Immature natural killer cell (primary cell): ENCODE measurements around the gene NR4A1. TPM values are rescaled to one million over a fixed set of nuclear protein-coding genes. Genes with fewer than 3 reads are reported as not detected.
A peak's percentile ranks its signal among the peaks of the same experiment; 100 is the strongest.

Experiments
- DNase-seq, 3 donors: peaks; one replicate each; pipeline ENCODE4 v3.0.0; 2022; ENCODE audit warnings: mixed read lengths in 1 of 3
- H3K27ac Mint-ChIP-seq, 6 donors: one replicate each; pipeline ENCODE4 v1.8.0; 2020; ENCODE audit warnings: mixed read lengths in 6 of 6, mild to moderate bottlenecking in 5 of 6, inconsistent platforms in 4 of 6, moderate library complexity in 3 of 6
- H3K27me3 Mint-ChIP-seq, 3 donors: one replicate each; pipeline ENCODE4 v1.8.0; 2020 to 2021; ENCODE audit warnings: low read depth in 3 of 3, mild to moderate bottlenecking in 3 of 3, mixed read lengths in 3 of 3, moderate library complexity in 3 of 3, inconsistent platforms in 1 of 3
- H3K36me3 Mint-ChIP-seq, 3 donors: one replicate each; pipeline ENCODE4 v1.8.0; 2020; ENCODE audit warnings: mixed read lengths in 3 of 3, inconsistent platforms in 2 of 3, mild to moderate bottlenecking in 2 of 3
- H3K4me1 Mint-ChIP-seq, 2 donors: one replicate each; pipeline ENCODE4 v1.8.0; 2020; ENCODE audit warnings: inconsistent platforms in 2 of 2, mild to moderate bottlenecking in 2 of 2, mixed read lengths in 2 of 2, moderate library complexity in 1 of 2
- H3K4me3 Mint-ChIP-seq, 5 donors: one replicate each; pipeline ENCODE4 v1.8.0; 2020; ENCODE audit warnings: mild to moderate bottlenecking in 5 of 5, mixed read lengths in 5 of 5, inconsistent platforms in 3 of 5, moderate library complexity in 3 of 5
- H3K9me3 Mint-ChIP-seq, 6 donors: one replicate each; pipeline ENCODE4 v1.8.0; 2020; ENCODE audit warnings: mild to moderate bottlenecking in 6 of 6, mixed read lengths in 6 of 6, inconsistent platforms in 4 of 6, moderate library complexity in 3 of 6
- polyA plus RNA-seq, 3 donors: library from polyadenylated mRNA; unstranded; fragments of 300-500 nt; fragmentation: Illumina TruSeq; gene quantifications; one replicate each; pipeline ENCODE4 v1.2.3, GENCODE V29; 2021

NR4A1 gene
- polyA plus RNA-seq, 3 donors from 2014 or later = 0.83 to 2.1 (median 1.3) TPM

DNA sequence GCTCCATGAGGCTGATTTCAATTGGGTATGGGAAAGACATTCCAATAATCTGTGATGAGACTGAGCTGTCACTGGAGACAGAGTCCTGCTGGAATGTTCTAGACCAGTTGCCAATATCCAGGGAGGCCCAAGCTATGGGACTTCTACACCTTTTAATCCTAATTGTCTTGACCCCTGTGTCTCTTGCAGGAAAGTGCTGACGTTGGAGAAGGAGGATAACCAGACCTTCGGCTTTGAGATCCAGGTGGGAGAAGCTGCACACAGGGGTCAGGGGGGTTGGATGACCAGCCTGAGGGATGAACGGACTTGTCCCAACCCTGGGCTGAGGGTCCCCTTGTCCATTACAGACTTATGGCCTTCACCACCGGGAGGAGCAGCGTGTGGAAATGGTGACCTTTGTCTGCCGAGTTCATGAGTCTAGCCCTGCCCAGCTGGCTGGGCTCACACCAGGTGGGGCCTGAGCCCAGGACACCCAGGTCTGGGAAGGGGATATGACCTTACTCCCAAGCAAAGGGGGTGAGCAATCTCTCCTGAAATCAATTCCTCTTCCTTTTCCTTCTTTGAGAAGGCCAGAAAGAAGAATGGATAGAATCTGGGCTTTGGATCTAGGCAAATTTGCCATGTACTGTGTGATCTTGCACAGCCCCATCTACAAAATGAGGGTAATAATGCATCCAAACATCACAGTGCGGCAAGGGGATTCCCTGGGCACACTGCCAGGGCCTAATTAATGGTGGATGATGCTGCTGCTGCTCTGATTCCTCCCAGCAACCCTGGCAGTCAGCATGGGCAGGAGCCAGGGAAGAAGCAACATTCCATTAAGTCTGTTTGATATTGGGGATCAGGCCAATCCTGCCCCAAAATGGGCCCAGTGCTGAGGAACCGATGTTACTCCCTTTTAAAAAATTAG is 40.3 kb upstream of the NR4A1 start:
- Mint-ChIP-seq H3K4me1 (peaks cover 11 to 17% of the 10 kb centered on the region in 2 donors), H3K36me3 (no peaks in the 10 kb centered on the region), H3K4me3 (no peak overlapping the region), H3K9me3 (no peaks in the 10 kb centered on the region), H3K27me3 (peaks cover 15 to 54% (median 50%) of the 10 kb centered on the region in 3 donors), H3K27ac (peak overlapping the region in 4 of 6 donors; percentile 11 to 51 (median 33))
- peak in 2 of 3 donors; percentile 18 to 19 for DNase-seq

- Mint-ChIP-seq H3K4me3 (no peak overlapping the region), H3K4me1 (peaks cover 6 to 10% of the 10 kb centered on the region in 2 donors), H3K27me3 (peaks cover 13 to 56% (median 53%) of the 10 kb centered on the region in 3 donors), H3K36me3 (no peaks in the 10 kb centered on the region), H3K9me3 (no peaks in the 10 kb centered on the region), H3K27ac (peak overlapping the region in 2 of 6 donors; percentile 14 to 58)
- DNase-seq = peak in 1 of 3 donors; percentile 18
Observed at GRCh38 chr12:52011602-52012214, 39.5 kb upstream of the NR4A1 start.

DNA sequence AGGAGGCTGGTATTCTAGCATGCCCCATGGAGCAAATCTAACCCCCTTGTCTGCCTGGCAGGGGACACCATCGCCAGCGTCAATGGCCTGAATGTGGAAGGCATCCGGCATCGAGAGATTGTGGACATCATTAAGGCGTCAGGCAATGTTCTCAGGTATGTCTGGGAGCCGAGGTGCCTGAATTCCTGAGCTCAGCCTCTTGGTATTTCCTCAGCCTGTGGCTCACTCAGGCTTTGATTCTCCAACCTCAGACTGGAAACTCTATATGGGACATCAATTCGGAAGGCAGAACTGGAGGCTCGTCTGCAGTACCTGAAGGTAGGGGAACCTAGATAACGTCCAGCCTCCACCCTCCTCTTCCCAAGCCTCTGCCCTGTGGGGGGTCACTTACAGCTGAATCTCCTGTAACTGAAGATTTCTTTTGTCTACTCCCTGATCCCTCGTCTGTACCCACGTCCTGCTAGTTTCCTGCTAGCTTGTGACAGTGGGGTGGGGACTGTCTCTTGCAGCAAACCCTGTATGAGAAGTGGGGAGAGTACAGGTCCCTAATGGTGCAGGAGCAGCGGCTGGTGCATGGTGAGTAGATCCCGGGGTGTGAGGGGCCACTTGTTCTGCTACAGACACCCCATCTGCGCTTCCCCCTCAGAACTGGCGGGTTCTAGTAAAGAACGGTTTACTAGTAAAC is 37.5 kb upstream of the NR4A1 start:
- no peak overlapping the region for H3K4me3 Mint-ChIP-seq
- DNase-seq = peak in 2 of 3 donors; percentile 23 to 32
- H3K27me3 Mint-ChIP-seq = peaks cover 12 to 46% (median 45%) of the 10 kb centered on the region in 3 donors
- H3K4me1 Mint-ChIP-seq = no peaks in the 10 kb centered on the region
- H3K27ac Mint-ChIP-seq = peak overlapping the region in 2 of 6 donors; percentile 35 to 59
- no peaks in the 10 kb centered on the region for H3K9me3 Mint-ChIP-seq
- no peaks in the 10 kb centered on the region for H3K36me3 Mint-ChIP-seq

GRCh38 chr12:52014567-52015530 is 36.4 kb upstream of the NR4A1 start:
- Mint-ChIP-seq H3K4me3 (no peak overlapping the region), H3K4me1 (no peaks in the 10 kb centered on the region), H3K9me3 (no peaks in the 10 kb centered on the region), H3K27ac (no peak overlapping the region), H3K36me3 (no peaks in the 10 kb centered on the region), H3K27me3 (peaks cover 13 to 48% (median 47%) of the 10 kb centered on the region in 3 donors)
- DNase-seq = peak in 2 of 3 donors; percentile 17 to 29

DNA sequence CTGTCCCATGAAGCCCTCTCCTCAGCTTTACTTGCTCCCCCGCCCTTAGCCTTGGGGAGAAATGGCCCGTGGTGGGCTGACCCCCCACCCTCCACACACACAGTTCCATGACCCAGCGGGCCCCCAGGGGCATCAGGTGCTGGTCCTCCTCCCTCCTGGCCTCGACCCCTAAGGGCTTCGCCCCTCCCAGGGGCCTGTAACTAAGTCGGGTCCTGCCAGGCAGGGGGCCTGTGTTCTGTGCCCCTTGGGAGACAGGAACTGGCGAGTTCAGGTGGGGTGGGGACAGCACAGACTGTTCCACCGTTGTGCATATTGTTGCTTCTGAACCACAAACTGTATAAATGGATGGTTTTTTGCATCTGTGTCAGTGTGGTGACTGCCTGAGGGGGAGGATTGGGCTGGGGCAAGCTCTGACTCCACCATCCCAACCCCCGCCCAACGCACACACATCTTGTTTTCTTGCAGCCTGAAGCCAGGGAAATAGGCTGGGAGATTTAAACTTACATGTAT is 35.7 kb upstream of the NR4A1 start:
- peak in 2 of 3 donors; percentile 30 to 33 for DNase-seq
- H3K4me3 Mint-ChIP-seq = no peak overlapping the region
- H3K27me3 Mint-ChIP-seq = peaks cover 18 to 48% (median 44%) of the 10 kb centered on the region in 3 donors
- no peaks in the 10 kb centered on the region for H3K36me3 Mint-ChIP-seq
- H3K9me3 Mint-ChIP-seq = no peaks in the 10 kb centered on the region
- H3K27ac Mint-ChIP-seq = peak overlapping the region in 1 of 6 donors; percentile 51
- peaks cover 4 to 5% of the 10 kb centered on the region in 2 donors for H3K4me1 Mint-ChIP-seq

DNA sequence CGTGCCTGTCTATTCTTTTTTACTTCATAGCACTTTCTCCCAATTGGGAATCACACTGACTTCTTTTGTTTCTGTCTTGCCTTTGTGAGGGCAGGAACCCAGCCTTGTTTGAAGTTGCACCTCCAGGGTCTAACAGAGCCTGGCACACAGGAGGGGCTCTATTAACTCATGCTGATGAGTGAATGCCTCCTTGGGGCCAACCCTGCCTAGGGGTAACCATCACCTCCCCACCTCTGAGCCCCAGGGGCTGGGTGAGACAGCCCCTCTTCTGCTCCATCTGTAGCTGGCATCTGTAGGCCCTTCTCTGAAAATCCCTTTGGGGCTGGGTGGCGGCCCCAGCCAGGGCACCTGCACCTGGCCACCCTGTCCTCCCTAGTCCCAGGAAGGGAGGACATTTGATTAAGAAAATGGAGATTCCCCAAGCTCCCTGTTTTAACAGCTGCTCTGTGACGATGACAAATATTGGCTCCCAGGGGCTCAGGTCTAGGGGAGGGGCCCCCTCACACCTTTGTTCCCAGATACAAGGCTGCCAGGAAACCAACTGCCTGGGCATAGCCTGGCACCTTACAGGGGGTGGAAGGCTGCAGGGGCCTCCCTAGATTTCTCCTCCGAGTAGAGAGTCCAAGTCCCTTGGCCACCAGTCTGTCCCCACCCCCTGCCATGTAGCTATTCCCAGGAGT is 32.7 kb upstream of the NR4A1 start:
- peaks cover 11 to 13% of the 10 kb centered on the region in 2 donors for H3K4me1 Mint-ChIP-seq
- no peak overlapping the region for H3K27ac Mint-ChIP-seq

GRCh38 chr12:52019113-52019770 is 32.0 kb upstream of the NR4A1 start:
- H3K4me1 Mint-ChIP-seq = peaks cover 16 to 18% of the 10 kb centered on the region in 2 donors
- peaks cover 17 to 42% (median 35%) of the 10 kb centered on the region in 3 donors for H3K27me3 Mint-ChIP-seq
- no peaks in the 10 kb centered on the region for H3K36me3 Mint-ChIP-seq
- DNase-seq = peak in 2 of 3 donors; percentile 18 to 24
- H3K9me3 Mint-ChIP-seq = no peaks in the 10 kb centered on the region
- peak overlapping the region in 1 of 6 donors; percentile 40 for H3K27ac Mint-ChIP-seq
- no peak overlapping the region for H3K4me3 Mint-ChIP-seq

More for the DNA sequence above, 32.7 kb upstream of the NR4A1 start:
- DNase-seq = peak in 2 of 3 donors; percentile 19 to 25
- Mint-ChIP-seq H3K27me3 (peaks cover 23 to 45% (median 36%) of the 10 kb centered on the region in 3 donors), H3K36me3 (no peaks in the 10 kb centered on the region), H3K9me3 (no peaks in the 10 kb centered on the region), H3K4me3 (no peak overlapping the region)

DNA sequence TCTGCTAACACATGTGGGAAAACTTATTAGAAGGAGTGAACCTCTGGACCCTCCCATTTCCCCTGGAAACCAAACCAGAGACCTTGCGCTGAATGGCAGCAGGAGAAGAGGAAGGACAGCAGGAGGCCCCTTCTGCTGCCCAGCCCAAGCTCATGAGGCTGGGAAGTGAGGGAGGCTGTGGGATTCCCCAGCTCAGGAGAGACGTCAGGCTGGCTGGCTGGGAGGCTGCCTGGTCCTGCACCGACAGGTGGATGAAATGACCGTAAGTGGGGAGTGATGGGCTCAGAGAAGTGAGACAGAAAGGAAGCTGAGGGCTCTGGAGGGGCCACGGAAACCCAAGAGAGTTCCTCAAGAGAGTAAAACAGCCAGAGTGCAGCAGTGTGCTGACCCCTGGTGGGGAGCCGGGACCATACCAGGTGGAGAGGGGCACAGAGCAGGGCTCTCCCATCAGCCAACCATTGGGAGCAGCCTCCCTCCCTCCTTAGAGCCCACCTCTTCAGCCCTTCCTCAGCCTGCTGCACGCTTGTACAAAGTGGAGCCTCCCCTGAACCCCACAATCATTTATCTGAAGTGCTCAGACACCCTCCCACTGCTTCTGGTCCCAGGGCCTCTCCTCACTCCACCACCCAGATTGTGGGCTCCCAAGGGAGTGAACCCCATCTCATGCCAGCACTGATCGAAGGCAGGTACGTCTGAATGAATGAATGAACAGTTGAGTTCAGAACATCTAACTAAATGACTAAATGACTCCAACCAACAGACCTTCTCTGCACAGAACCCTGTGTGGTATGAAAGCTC is 30.5 kb upstream of the NR4A1 start:
- Mint-ChIP-seq H3K4me1 (peaks cover 30 to 32% of the 10 kb centered on the region in 2 donors), H3K9me3 (no peaks in the 10 kb centered on the region), H3K36me3 (no peaks in the 10 kb centered on the region), H3K27ac (peak overlapping the region in 5 of 6 donors; percentile 42 to 93 (median 74)), H3K4me3 (peak overlapping the region in 3 of 5 donors; percentile 20 to 41 (median 31)), H3K27me3 (peaks cover 21 to 38% (median 38%) of the 10 kb centered on the region in 3 donors)
- DNase-seq = peak; percentile 55 to 63 (median 57)

GRCh38 chr12:52022841-52023181 is 28.4 kb upstream of the NR4A1 start:
- DNase-seq = no peak
- H3K27ac Mint-ChIP-seq = peak overlapping the region in 5 of 6 donors; percentile 75 to 93 (median 83)
- peaks cover 34 to 36% of the 10 kb centered on the region in 2 donors for H3K4me1 Mint-ChIP-seq
- no peaks in the 10 kb centered on the region for H3K36me3 Mint-ChIP-seq
- peak overlapping the region; percentile 70 to 96 (median 80) for H3K4me3 Mint-ChIP-seq
- peaks cover 16 to 23% (median 22%) of the 10 kb centered on the region in 3 donors for H3K27me3 Mint-ChIP-seq
- H3K9me3 Mint-ChIP-seq = no peaks in the 10 kb centered on the region

DNA sequence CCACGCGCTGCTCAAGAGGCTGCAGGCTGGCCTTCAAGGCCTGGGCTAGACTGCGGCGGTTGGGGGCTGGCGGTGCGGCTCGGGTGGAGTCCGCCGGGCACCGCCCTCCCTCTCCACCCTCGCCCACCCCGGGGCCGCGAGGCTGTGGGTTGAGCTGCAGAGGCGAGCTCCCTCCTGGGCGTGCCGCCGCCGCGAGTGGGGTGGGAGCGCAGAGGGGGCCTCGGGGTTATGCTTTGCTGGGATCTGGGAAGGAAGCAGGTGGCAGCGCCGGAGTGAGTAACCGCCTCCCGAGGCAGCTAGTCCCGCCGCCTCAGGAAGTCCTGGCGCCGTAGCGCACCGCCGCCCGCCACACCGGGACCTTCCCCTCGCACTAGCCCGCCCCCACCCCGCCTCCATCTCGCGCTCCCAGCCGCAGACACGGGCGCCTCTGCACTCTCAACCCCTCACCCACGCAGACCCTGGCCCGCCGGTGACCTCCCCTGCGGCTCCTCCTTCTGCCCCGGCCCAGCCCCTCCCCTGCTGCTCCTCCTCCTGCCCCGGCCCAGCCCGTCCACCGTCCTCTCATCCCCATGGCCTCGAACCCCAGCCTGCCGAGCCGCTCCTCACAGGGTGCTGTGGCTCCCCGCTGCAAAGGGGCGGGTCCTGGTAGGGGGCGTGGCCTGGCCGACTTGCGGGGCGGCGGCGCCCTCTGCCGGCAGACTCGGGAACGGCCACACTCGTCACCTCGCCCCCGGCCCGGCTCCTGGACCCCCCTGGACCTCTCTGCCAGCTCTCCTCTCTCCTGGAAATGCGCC is 27.9 kb upstream of the NR4A1 start:
- Mint-ChIP-seq H3K36me3 (no peaks in the 10 kb centered on the region), H3K4me3 (peak overlapping the region; percentile 80 to 96 (median 84)), H3K27ac (peak overlapping the region; percentile 60 to 94 (median 92)), H3K9me3 (no peaks in the 10 kb centered on the region), H3K4me1 (peaks cover 34 to 36% of the 10 kb centered on the region in 2 donors), H3K27me3 (peaks cover 16 to 22% (median 20%) of the 10 kb centered on the region in 3 donors)
- peak; percentile 87 to 89 (median 87) for DNase-seq
